GM12878 (cell line): ENCODE data around the gene TOM1L2. TPM values are rescaled to one million over a fixed set of nuclear protein-coding genes. Genes with fewer than 3 reads are reported as not detected.
A peak's percentile ranks its signal among the peaks of the same experiment; 100 is the strongest.

Source experiments
- ATAC-seq: fragments of 200-7000 bp; cut with Tn5 transposase; 3 replicates; pipeline ENCODE4 v1.9.1; 2020; ENCODE audit warnings: mild to moderate bottlenecking, moderate library complexity
- BruUV-seq: library from RNA; stranded (reverse); fragments of 400-500 nt; replicated peaks from 2 replicates; lab custom pipeline; 2021; lab: Mats Ljungman, UMichigan
- CTCF ChIA-PET: fragments of 300-600 bp; sonication (Branson Sonifier 250); formaldehyde crosslinking; extraction: SDS; loops from one replicate; lab custom pipeline; 2021; ENCODE audit warnings: inconsistent platforms; lab: Yijun Ruan, JAX
- POLR2A ChIA-PET: fragments of 350-600 bp; formaldehyde crosslinking; extraction: SDS; loops from one replicate; lab custom pipeline; 2021; ENCODE audit warnings: inconsistent platforms; lab: Charles Lee
- RAD21 ChIA-PET: fragments of 300-600 bp; sonication (Branson Sonifier 250); formaldehyde crosslinking; loops from one replicate; lab custom pipeline; 2023; ENCODE audit warnings: antibody characterized with exemption; ENCODE audit not compliant: unreplicated experiment; lab: Charles Lee
- SMC1A ChIA-PET: fragments of 300-600 bp; sonication (Branson Sonifier 250); formaldehyde crosslinking; loops from one replicate; lab custom pipeline; 2023; ENCODE audit not compliant: unreplicated experiment, uncharacterized antibody; lab: Charles Lee
- DNase-seq: peaks from one replicate; pipeline ENCODE4 v3.0.0-alpha.2; 2011; ENCODE audit warnings: low read depth, low spot score
- FAIRE-seq: peaks from 3 replicates; lab custom pipeline; 2011; peaks lifted over from hg19 to GRCh38; lab: Jason Lieb, UNC
- H2AFZ ChIP-seq: 2 replicates; pipeline ENCODE4 v1.6.0; 2011; ENCODE audit warnings: low read depth, low read length, control low read depth; ENCODE audit not compliant: control insufficient read depth
- H3K27ac ChIP-seq: 2 replicates; pipeline ENCODE4 v1.5.1; 2011; ENCODE audit warnings: control low read depth; ENCODE audit not compliant: control insufficient read depth, insufficient read depth
- H3K27me3 ChIP-seq, 2 experiments: replicated peaks in 1 of 2; 2 replicates each; pipeline versions ENCODE4 v1.6.0 to v1.6.1; 2011; ENCODE audit warnings: low read length in 1 of 2; ENCODE audit not compliant: control insufficient read depth in 2 of 2, insufficient read depth in 2 of 2
- H3K36me3 ChIP-seq, 2 experiments: 2 replicates each; pipeline ENCODE4 v1.5.1; 2011; ENCODE audit warnings: low read length in 1 of 2; ENCODE audit not compliant: control insufficient read depth in 2 of 2, insufficient read depth in 2 of 2
- H3K4me1 ChIP-seq: 2 replicates; pipeline ENCODE4 v1.6.1; 2011; ENCODE audit warnings: mild to moderate bottlenecking, low read length, moderate library complexity, mixed read lengths; ENCODE audit not compliant: control insufficient read depth, insufficient read depth
- H3K4me2 ChIP-seq: 2 replicates; pipeline ENCODE4 v1.6.0; 2011; ENCODE audit warnings: control low read depth; ENCODE audit not compliant: control insufficient read depth, insufficient read depth
- H3K4me3 ChIP-seq: fragments of 200-600 bp; sonication (generic); 2 replicates; pipeline ENCODE4 v1.5.1; 2016
- H3K79me2 ChIP-seq: 2 replicates; pipeline ENCODE4 v1.6.0; 2011; ENCODE audit warnings: low read length; ENCODE audit not compliant: control insufficient read depth, insufficient read depth
- H3K9ac ChIP-seq: 2 replicates; pipeline ENCODE4 v1.8.0; 2011; ENCODE audit warnings: low read length, control low read depth, mixed read lengths; ENCODE audit not compliant: control insufficient read depth, insufficient read depth
- H3K9me3 ChIP-seq: replicated peaks from 3 replicates; pipeline ENCODE4 v1.5.1; 2011; ENCODE audit warnings: mild to moderate bottlenecking, low read length; ENCODE audit not compliant: control insufficient read depth, insufficient read depth
- H4K20me1 ChIP-seq: 2 replicates; pipeline ENCODE4 v1.6.0; 2011; ENCODE audit not compliant: control insufficient read depth, insufficient read depth
- CHD1 ChIP-seq: IDR thresholded peaks from 2 replicates; pipeline ENCODE4 v1.6.1; 2012; ENCODE audit warnings: low read depth, low read length, improper control_type of control experiment
- JUND ChIP-seq: IDR thresholded peaks from 2 replicates; pipeline ENCODE4 v1.6.1; 2012; ENCODE audit warnings: low read depth, mild to moderate bottlenecking, low read length, improper control_type of control experiment, moderate library complexity
- KDM1A ChIP-seq: fragments of 200-600 bp; sonication (generic); IDR thresholded peaks from 2 replicates; pipeline ENCODE4 v1.6.1; 2016; ENCODE audit warnings: borderline replicate concordance
- MTA3 ChIP-seq: IDR thresholded peaks from 2 replicates; pipeline ENCODE4 v1.6.1; 2012; ENCODE audit warnings: low read length, inconsistent platforms, borderline replicate concordance
- NR2F1 ChIP-seq: fragments of 450-650 bp; conservative IDR thresholded peaks from 2 replicates; pipeline ENCODE4 v1.6.1; 2017; ENCODE audit warnings: mild to moderate bottlenecking
- RCOR1 ChIP-seq: conservative IDR thresholded peaks from 2 replicates; pipeline ENCODE4 v1.6.1; 2012; ENCODE audit warnings: low read depth, low read length, improper control_type of control experiment
- SMC3 ChIP-seq: IDR thresholded peaks from 2 replicates; pipeline ENCODE4 v1.6.1; 2011; ENCODE audit warnings: low read length, improper control_type of control experiment, borderline replicate concordance
- SUZ12 ChIP-seq: fragments of 200-600 bp; sonication (generic); IDR thresholded peaks from one replicate; pipeline ENCODE4 v1.6.1; 2018; ENCODE audit warnings: antibody characterized with exemption, mild to moderate bottlenecking; ENCODE audit not compliant: unreplicated experiment
- TAF1 ChIP-seq: IDR thresholded peaks from 2 replicates; pipeline ENCODE4 v1.6.1; 2011; ENCODE audit warnings: mild to moderate bottlenecking, low read depth, low read length, borderline replicate concordance
- TCF7 ChIP-seq: IDR thresholded peaks from 2 replicates; pipeline ENCODE4 v1.6.1; 2014; ENCODE audit warnings: antibody characterized with exemption, borderline replicate concordance
- WRNIP1 ChIP-seq: IDR thresholded peaks from 2 replicates; pipeline ENCODE4 v1.6.1; 2011; ENCODE audit warnings: low read depth, low read length, improper control_type of control experiment, borderline replicate concordance
- WGBS: methylation state at CpG from one replicate; pipeline ENCODE4 v1.1.6; 2016; ENCODE audit warnings: low lambda C conversion rate; ENCODE audit not compliant: insufficient replicate concordance, insufficient coverage; ENCODE audit errors: missing lambda C conversion rate; 5-methylcytosine and 5-hydroxymethylcytosine counted together
- in situ Hi-C: fragments of 300-500 bp; cut with MboI; formaldehyde crosslinking; loops from 9 replicates; pipeline ENCODE4 v1.14.3; 2018; ENCODE audit warnings: mixed read lengths
- intact Hi-C: fragments of 100-400 bp; cut with micrococcal nuclease; formaldehyde crosslinking; loops from one replicate; pipeline ENCODE4 v1.14.2; 2022; ENCODE audit not compliant: unreplicated experiment
- polyA plus RNA-seq, 11 experiments: library from polyadenylated mRNA; depleted of rRNA in 4 of 11; unstranded in 6 of 11; stranded (reverse) in 5 of 11; fragments of >200 nt; fragmentation: Nextera tagmentation in 4 of 11; fragmentation: Illumina TruSeq in 1 of 11; extraction: Ambion mirVana in 4 of 11; extraction: Trizol in 1 of 11; gene quantifications; 1 replicate in 1 of 11; 2 replicates in 10 of 11; pipeline versions ENCODE4 v1.2.1 to v1.2.3, GENCODE V29; 2011 to 2016; ENCODE audit warnings: inconsistent platforms in 2 of 11, missing spikeins in 2 of 11, low read depth in 1 of 11
- total RNA-seq, 4 experiments: library from RNA; depleted of rRNA in 3 of 4; stranded (reverse); fragments of >200 nt in 3 of 4; fragmentation: Illumina TruSeq in 1 of 4; extraction: Trizol in 1 of 4; gene quantifications; 2 replicates each; pipeline versions ENCODE4 v1.2.1 to v1.2.3, GENCODE V29; 2013 to 2021
- TF ChIP-seq, protein P1 (sequence below), 3 experiments: IDR thresholded peaks in 2 of 3; conservative IDR thresholded peaks in 1 of 3; 2 replicates each; pipeline ENCODE4 v1.5.1; 2011; ENCODE audit warnings: low read depth in 3 of 3, low read length in 3 of 3, mild to moderate bottlenecking in 3 of 3, control low read depth in 2 of 3, moderate library complexity in 2 of 3, inconsistent platforms in 1 of 3, mixed read lengths in 1 of 3; ENCODE audit not compliant: control insufficient read depth in 2 of 3, insufficient read depth in 1 of 3; ENCODE audit errors: extremely low read depth in 1 of 3

Gene TOM1L2
- total and polyA plus RNA-seq, 10 of the 15 experiments (the other 5 are each of a cell fraction or from before 2014, with no cell fraction given) = 0.19 to 19.2 (median 8.1) TPM

DNA sequence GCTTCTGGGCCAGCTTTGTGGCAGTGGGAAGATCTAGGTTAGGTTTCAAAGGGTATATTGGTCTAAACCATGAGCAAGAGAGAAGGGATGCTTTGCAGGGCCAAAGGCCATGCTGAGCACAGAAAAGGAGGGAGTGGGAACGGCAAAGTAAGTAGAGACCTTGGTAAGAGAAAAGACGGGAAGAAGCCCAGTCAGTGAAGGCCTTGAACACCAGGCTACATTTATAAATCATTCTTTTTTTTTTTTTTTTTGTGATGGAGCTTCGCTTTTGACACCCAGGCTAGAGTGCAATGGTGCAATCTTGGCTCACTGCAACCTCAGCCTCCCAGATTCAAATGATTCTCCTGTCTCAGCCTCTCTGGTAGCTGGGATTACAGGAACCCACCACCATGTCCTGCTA lies 18.1 kb downstream of the TOM1L2 start (continued):
- no peak for TF ChIP-seq RCOR1
- no peak for TF ChIP-seq KDM1A
- TF ChIP-seq TCF7 = no peak
- TF ChIP-seq CHD1 = no peak
- no peak for TF ChIP-seq NR2F1
- no peak for TF ChIP-seq JUND

DNA sequence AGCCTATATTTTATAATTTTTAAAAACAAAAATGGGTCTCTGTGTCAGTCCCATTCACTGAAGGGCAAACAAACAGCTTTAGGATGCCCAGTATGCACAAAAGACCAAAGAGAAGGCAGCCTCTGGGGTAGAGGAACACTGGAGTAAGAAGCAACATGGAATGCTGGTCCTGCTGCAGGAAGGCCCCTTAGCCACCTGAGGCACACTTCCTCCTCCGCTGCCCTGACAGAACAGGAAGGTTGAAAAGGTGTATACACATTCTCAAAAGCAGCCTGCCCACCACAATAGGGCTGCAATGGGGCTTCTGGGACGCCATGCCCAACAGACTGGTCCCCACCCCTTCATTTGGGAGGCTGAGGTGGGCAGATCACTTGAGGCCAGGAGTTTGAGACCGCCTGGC lies 19.5 kb downstream of the TOM1L2 start:
- DNase-seq (no peak), ATAC-seq (no peak), FAIRE-seq (no peak)
- no TSS peak for BruUV-seq
- Histone ChIP-seq H3K4me1 (peaks cover 1% of the 10 kb centered on the region; the same call in 1 of the 2 replicates), H3K9me3 (no peaks in the 10 kb centered on the region; the same call in 2 of the 3 replicates), H3K79me2 (no peaks in the 10 kb centered on the region; the same call in 1 of the 2 replicates), H4K20me1 (no peaks in the 10 kb centered on the region), H3K9ac (no peak overlapping the region), H3K27ac (no peak overlapping the region), H3K36me3 (no peaks in the 10 kb centered on the region; a peak in 1 of 4 replicates), H3K4me3 (no peak overlapping the region), H3K4me2 (no peak overlapping the region), H2AFZ (no peak overlapping the region), H3K27me3 (no peaks in the 10 kb centered on the region)
- ChIA-PET RAD21 (no interaction called here), POLR2A (interaction anchor here (1.0 kb wide), 1 partner anchor 15 kb away, joined by 5 read pairs; no protein-coding TSS in a partner anchor), SMC1A (no interaction called here), CTCF (no interaction called here)
- WGBS = 82% methylated on average over 3 of the region's 3 CpGs
- intact Hi-C loops = no loop called here
- TF ChIP-seq, protein P1, sequence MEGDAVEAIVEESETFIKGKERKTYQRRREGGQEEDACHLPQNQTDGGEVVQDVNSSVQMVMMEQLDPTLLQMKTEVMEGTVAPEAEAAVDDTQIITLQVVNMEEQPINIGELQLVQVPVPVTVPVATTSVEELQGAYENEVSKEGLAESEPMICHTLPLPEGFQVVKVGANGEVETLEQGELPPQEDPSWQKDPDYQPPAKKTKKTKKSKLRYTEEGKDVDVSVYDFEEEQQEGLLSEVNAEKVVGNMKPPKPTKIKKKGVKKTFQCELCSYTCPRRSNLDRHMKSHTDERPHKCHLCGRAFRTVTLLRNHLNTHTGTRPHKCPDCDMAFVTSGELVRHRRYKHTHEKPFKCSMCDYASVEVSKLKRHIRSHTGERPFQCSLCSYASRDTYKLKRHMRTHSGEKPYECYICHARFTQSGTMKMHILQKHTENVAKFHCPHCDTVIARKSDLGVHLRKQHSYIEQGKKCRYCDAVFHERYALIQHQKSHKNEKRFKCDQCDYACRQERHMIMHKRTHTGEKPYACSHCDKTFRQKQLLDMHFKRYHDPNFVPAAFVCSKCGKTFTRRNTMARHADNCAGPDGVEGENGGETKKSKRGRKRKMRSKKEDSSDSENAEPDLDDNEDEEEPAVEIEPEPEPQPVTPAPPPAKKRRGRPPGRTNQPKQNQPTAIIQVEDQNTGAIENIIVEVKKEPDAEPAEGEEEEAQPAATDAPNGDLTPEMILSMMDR (IDR thresholded peaks at IDR 0.05 in 2 of 3, conservative IDR thresholded peaks at IDR 0.05 in 1 of 3; ENCODE audit: control insufficient read depth in 2 of 3, extremely low read depth in 1 of 3, insufficient read depth in 1 of 3, low read depth in 3 of 3, low read length in 3 of 3) = 0 out of 6 replicates have a peak, but pooled peaks of 1 of the 3 experiments have one; percentile 10
- TF ChIP-seq SUZ12 (no peak), TAF1 (no peak), MTA3 (no peak), SMC3 (no peak), WRNIP1 (no peak)
- in situ Hi-C loops = no loop called here
